HCT116 (cell line): ENCODE results near the gene CDH16.

Source experiments
- ATF3 ChIP-seq: IDR thresholded peaks from 2 replicates; pipeline ENCODE4 v1.6.1; 2012
- CEBPB ChIP-seq: IDR thresholded peaks from 2 replicates; pipeline ENCODE4 v1.6.1; 2012; ENCODE audit warnings: low read depth
- CTCF ChIP-seq, 3 experiments: fragments of 200-600 bp in 1 of 3; sonication (generic) in 1 of 3; IDR thresholded peaks in 2 of 3; conservative IDR thresholded peaks in 1 of 3; 2 replicates each; pipeline ENCODE4 v1.5.1; 2012 to 2017; ENCODE audit warnings: low read depth in 2 of 3, low read length in 2 of 3, antibody characterized with exemption in 1 of 3, borderline replicate concordance in 1 of 3, control low read depth in 1 of 3, mild to moderate bottlenecking in 1 of 3, mixed read lengths in 1 of 3, mixed run types in 1 of 3, moderate library complexity in 1 of 3; ENCODE audit not compliant: insufficient read depth in 1 of 3
- EZH2 ChIP-seq: fragments of 200-600 bp; sonication (generic); IDR thresholded peaks from 2 replicates; pipeline ENCODE4 v1.6.1; 2017; ENCODE audit warnings: antibody characterized with exemption, mixed run types
- MAX ChIP-seq: IDR thresholded peaks from 2 replicates; pipeline ENCODE4 v1.6.1; 2012
- POLR2A ChIP-seq: IDR thresholded peaks from 2 replicates; pipeline ENCODE4 v1.7.0; 2011; ENCODE audit warnings: borderline replicate concordance; ENCODE audit not compliant: insufficient read depth, insufficient read length; ENCODE audit errors: extremely low read depth
- POLR2AphosphoS5 ChIP-seq: IDR thresholded peaks from 2 replicates; pipeline ENCODE4 v1.6.1; 2011; ENCODE audit warnings: mild to moderate bottlenecking, low read depth, low read length, moderate library complexity
- RAD21 ChIP-seq: IDR thresholded peaks from 2 replicates; pipeline ENCODE4 v1.6.1; 2012; ENCODE audit warnings: low read depth, mild to moderate bottlenecking
- REST ChIP-seq: IDR thresholded peaks from 2 replicates; pipeline ENCODE4 v1.6.1; 2012; ENCODE audit warnings: low read depth
- SP1 ChIP-seq: IDR thresholded peaks from 2 replicates; pipeline ENCODE4 v1.6.1; 2012; ENCODE audit warnings: low read depth
- ZFX ChIP-seq: fragments of 450-650 bp; IDR thresholded peaks from 2 replicates; pipeline ENCODE4 v1.6.1; 2017

GRCh38 chr16:66886914-66887313 is 31.8 kb downstream of the CDH16 start:
- TF ChIP-seq ZFX, result no peak
- no peak for TF ChIP-seq POLR2A
- TF ChIP-seq CTCF (IDR thresholded peaks at IDR 0.05 in 2 of 3, conservative IDR thresholded peaks at IDR 0.05 in 1 of 3; ENCODE audit: borderline replicate concordance in 1 of 3, insufficient read depth in 1 of 3, low read depth in 2 of 3, low read length in 2 of 3), result no peak
- TF ChIP-seq RAD21, result no peak
- TF ChIP-seq CEBPB, result no peak
- no peak for TF ChIP-seq EZH2
- no peak for TF ChIP-seq MAX
- TF ChIP-seq SP1, result no peak
- no peak for TF ChIP-seq REST
- TF ChIP-seq ATF3, result no peak
- no peak for TF ChIP-seq POLR2AphosphoS5
